Gastrocnemius medialis (tissue), 4 donors: Measurements from ENCODE around the gene ATP9A. TPM values are rescaled to one million over a fixed set of nuclear protein-coding genes. Genes with fewer than 3 reads are reported as not detected.

Experiments
- ATAC-seq, 2 donors: fragments of 150-250 bp; one replicate each; pipeline ENCODE4 v1.9.1; 2016
- DNase-seq, 2 donors: peaks; one replicate each; pipeline ENCODE4 v3.0.0-alpha.2; 2019
- H3K27ac ChIP-seq, 4 donors: fragments of 200-600 bp; sonication (generic); 1 replicate in 1 of 4; 2 replicates in 3 of 4; pipeline ENCODE4 v1.5.1; 2016 to 2018; ENCODE audit warnings: mild to moderate bottlenecking in 2 of 4, moderate library complexity in 1 of 4
- H3K27me3 ChIP-seq, 3 donors: fragments of 200-600 bp; sonication (generic) in 2 of 3; 1 replicate in 1 of 3; 2 replicates in 2 of 3; pipeline versions ENCODE4 v1.5.1 to v1.6.0; 2016 to 2019; ENCODE audit warnings: mild to moderate bottlenecking in 1 of 3, moderate library complexity in 1 of 3
- H3K36me3 ChIP-seq, 2 donors: fragments of 200-600 bp; sonication (generic) in 1 of 2; one replicate each; pipeline ENCODE4 v1.5.1; 2017 to 2018
- H3K4me1 ChIP-seq, 2 donors: fragments of 200-600 bp; sonication (generic) in 1 of 2; one replicate each; pipeline ENCODE4 v1.5.1; 2016 to 2017; ENCODE audit warnings: mild to moderate bottlenecking in 2 of 2
- H3K4me3 ChIP-seq, 4 donors: fragments of 200-600 bp; sonication (generic) in 3 of 4; 1 replicate in 1 of 4; 2 replicates in 3 of 4; pipeline ENCODE4 v1.5.1; 2016 to 2019; ENCODE audit warnings: mild to moderate bottlenecking in 2 of 4
- H3K9me3 ChIP-seq, 3 donors: fragments of 200-600 bp; sonication (generic) in 2 of 3; 1 replicate in 1 of 3; 2 replicates in 2 of 3; pipeline ENCODE4 v1.5.1; 2016 to 2019
- CTCF ChIP-seq, 5 experiments: fragments of 450-650 bp in 3 of 5; fragments of 200-600 bp in 2 of 5; sonication (generic) in 2 of 5; IDR thresholded peaks in 4 of 5; conservative IDR thresholded peaks in 1 of 5; 1 replicate in 4 of 5; 2 replicates in 1 of 5; pipeline ENCODE4 v1.5.1; 2016 to 2019; ENCODE audit warnings: antibody characterized with exemption in 5 of 5, mild to moderate bottlenecking in 3 of 5, moderate library complexity in 3 of 5
- POLR2A ChIP-seq, 2 donors: fragments of 450-650 bp; IDR thresholded peaks; one replicate each; pipeline ENCODE4 v1.6.1; 2017; ENCODE audit warnings: antibody characterized with exemption in 2 of 2, mild to moderate bottlenecking in 2 of 2, moderate library complexity in 2 of 2
- in situ Hi-C, 4 donors: fragments of 200-750 bp; cut with MboI; loops; one replicate each; pipeline versions ENCODE4 v1.15.0 to v1.8.0; 2017; ENCODE audit warnings: low sequenced_read_pairs in 4 of 4
- intact Hi-C: fragments of 100-400 bp; cut with DNase I; formaldehyde crosslinking; loops from one replicate; pipeline ENCODE4 v1.15.1; 2023; ENCODE audit warnings: low total_unique reads
- total RNA-seq, 4 donors: library from RNA; depleted of rRNA; stranded (reverse); fragments of >200 nt; gene quantifications; one replicate each; pipeline versions ENCODE4 v1.1.0 to v1.2.3, GENCODE V29; 2016

The ATP9A gene
- total RNA-seq, 4 donors from 2014 or later, result 11.8 to 34.8 (median 20.8) TPM

GRCh38 chr20:51680067-51680749, 88.0 kb downstream of the ATP9A start:
- Histone ChIP-seq H3K4me1 (no peaks in the 10 kb centered on the region), H3K4me3 (no peak overlapping the region), H3K27ac (no peak overlapping the region), H3K27me3 (no peaks in the 10 kb centered on the region), H3K9me3 (no peaks in the 10 kb centered on the region), H3K36me3 (peaks cover 0 to 4% of the 10 kb centered on the region in 2 donors)
- ATAC-seq, result no peak
- no peak for TF ChIP-seq POLR2A (IDR thresholded peaks at IDR 0.05)
- TF ChIP-seq CTCF (IDR thresholded peaks at IDR 0.05 in 4 of 5, conservative IDR thresholded peaks at IDR 0.05 in 1 of 5), result no peak
- DNase-seq, result no peak
- in situ Hi-C loops (no loop called here), intact Hi-C loops (no loop called here)

GRCh38 chr20:51679254-51679921, 88.8 kb downstream of the ATP9A start:
- H3K27me3 ChIP-seq, result no peaks in the 10 kb centered on the region
- H3K27ac ChIP-seq, result no peak overlapping the region
- in situ Hi-C loops (no loop called here), intact Hi-C loops (no loop called here)
- no peak overlapping the region for H3K4me3 ChIP-seq
- ATAC-seq (no peak), DNase-seq (no peak)
- H3K36me3 ChIP-seq, result peaks cover 0 to 7% of the 10 kb centered on the region in 2 donors
- TF ChIP-seq POLR2A (IDR thresholded peaks at IDR 0.05) (no peak), CTCF (IDR thresholded peaks at IDR 0.05 in 4 of 5, conservative IDR thresholded peaks at IDR 0.05 in 1 of 5) (no peak)
- H3K9me3 ChIP-seq, result no peaks in the 10 kb centered on the region
- H3K4me1 ChIP-seq, result no peaks in the 10 kb centered on the region

- H3K27ac ChIP-seq, result no peak overlapping the region
- intact Hi-C loops (no loop called here), in situ Hi-C loops (no loop called here)
- H3K9me3 ChIP-seq, result no peaks in the 10 kb centered on the region
- no peaks in the 10 kb centered on the region for H3K27me3 ChIP-seq
- H3K36me3 ChIP-seq, result peaks cover 0 to 19% of the 10 kb centered on the region in 2 donors
- no peak overlapping the region for H3K4me3 ChIP-seq
- H3K4me1 ChIP-seq, result no peaks in the 10 kb centered on the region
- DNase-seq (no peak), ATAC-seq (no peak)
- TF ChIP-seq CTCF (IDR thresholded peaks at IDR 0.05 in 4 of 5, conservative IDR thresholded peaks at IDR 0.05 in 1 of 5), result no peak
These were observed 90.0 kb downstream of the ATP9A start for GRCh38 chr20:51678026-51678697.

- Histone ChIP-seq H3K27ac (no peak overlapping the region), H3K4me1 (no peaks in the 10 kb centered on the region), H3K9me3 (no peaks in the 10 kb centered on the region), H3K36me3 (peaks cover 0 to 40% of the 10 kb centered on the region in 2 donors), H3K27me3 (no peaks in the 10 kb centered on the region), H3K4me3 (no peak overlapping the region)
- TF ChIP-seq POLR2A (IDR thresholded peaks at IDR 0.05), result no peak
- TF ChIP-seq CTCF (IDR thresholded peaks at IDR 0.05 in 4 of 5, conservative IDR thresholded peaks at IDR 0.05 in 1 of 5), result no peak
- in situ Hi-C loops (no loop called here), intact Hi-C loops (no loop called here)
- ATAC-seq (no peak), DNase-seq (no peak)
These were observed 99.2 kb downstream of the ATP9A start for GRCh38 chr20:51668947-51669346.
